Gastrocnemius medialis (tissue), 4 donors: ENCODE data around the gene SPECC1L. TPM values are rescaled to one million over a fixed set of nuclear protein-coding genes. Genes with fewer than 3 reads are reported as not detected.

ENCODE experiments used
- ATAC-seq, 2 donors: fragments of 150-250 bp; one replicate each; pipeline ENCODE4 v1.9.1; 2016
- DNase-seq, 2 donors: peaks; one replicate each; pipeline ENCODE4 v3.0.0-alpha.2; 2019
- H3K27ac ChIP-seq, 4 donors: fragments of 200-600 bp; sonication (generic); 1 replicate in 1 of 4; 2 replicates in 3 of 4; pipeline ENCODE4 v1.5.1; 2016 to 2018; ENCODE audit warnings: mild to moderate bottlenecking in 2 of 4, moderate library complexity in 1 of 4
- H3K27me3 ChIP-seq, 3 donors: fragments of 200-600 bp; sonication (generic) in 2 of 3; 1 replicate in 1 of 3; 2 replicates in 2 of 3; pipeline versions ENCODE4 v1.5.1 to v1.6.0; 2016 to 2019; ENCODE audit warnings: mild to moderate bottlenecking in 1 of 3, moderate library complexity in 1 of 3
- H3K36me3 ChIP-seq, 2 donors: fragments of 200-600 bp; sonication (generic) in 1 of 2; one replicate each; pipeline ENCODE4 v1.5.1; 2017 to 2018
- H3K4me1 ChIP-seq, 2 donors: fragments of 200-600 bp; sonication (generic) in 1 of 2; one replicate each; pipeline ENCODE4 v1.5.1; 2016 to 2017; ENCODE audit warnings: mild to moderate bottlenecking in 2 of 2
- H3K4me3 ChIP-seq, 4 donors: fragments of 200-600 bp; sonication (generic) in 3 of 4; 1 replicate in 1 of 4; 2 replicates in 3 of 4; pipeline ENCODE4 v1.5.1; 2016 to 2019; ENCODE audit warnings: mild to moderate bottlenecking in 2 of 4
- H3K9me3 ChIP-seq, 3 donors: fragments of 200-600 bp; sonication (generic) in 2 of 3; 1 replicate in 1 of 3; 2 replicates in 2 of 3; pipeline ENCODE4 v1.5.1; 2016 to 2019
- POLR2A ChIP-seq, 2 donors: fragments of 450-650 bp; IDR thresholded peaks; one replicate each; pipeline ENCODE4 v1.6.1; 2017; ENCODE audit warnings: antibody characterized with exemption in 2 of 2, mild to moderate bottlenecking in 2 of 2, moderate library complexity in 2 of 2
- in situ Hi-C, 4 donors: fragments of 200-750 bp; cut with MboI; loops; one replicate each; pipeline versions ENCODE4 v1.15.0 to v1.8.0; 2017; ENCODE audit warnings: low sequenced_read_pairs in 4 of 4
- intact Hi-C: fragments of 100-400 bp; cut with DNase I; formaldehyde crosslinking; loops from one replicate; pipeline ENCODE4 v1.15.1; 2023; ENCODE audit warnings: low total_unique reads
- total RNA-seq, 4 donors: library from RNA; depleted of rRNA; stranded (reverse); fragments of >200 nt; gene quantifications; one replicate each; pipeline versions ENCODE4 v1.1.0 to v1.2.3, GENCODE V29; 2016
- TF ChIP-seq, protein P1 (sequence below), 5 experiments: fragments of 450-650 bp in 3 of 5; fragments of 200-600 bp in 2 of 5; sonication (generic) in 2 of 5; IDR thresholded peaks in 4 of 5; conservative IDR thresholded peaks in 1 of 5; 1 replicate in 4 of 5; 2 replicates in 1 of 5; pipeline ENCODE4 v1.5.1; 2016 to 2019; ENCODE audit warnings: antibody characterized with exemption in 5 of 5, mild to moderate bottlenecking in 3 of 5, moderate library complexity in 3 of 5

The SPECC1L gene
- total RNA-seq, 4 donors from 2014 or later, result 16.2 to 19.9 (median 18.7) TPM

DNA sequence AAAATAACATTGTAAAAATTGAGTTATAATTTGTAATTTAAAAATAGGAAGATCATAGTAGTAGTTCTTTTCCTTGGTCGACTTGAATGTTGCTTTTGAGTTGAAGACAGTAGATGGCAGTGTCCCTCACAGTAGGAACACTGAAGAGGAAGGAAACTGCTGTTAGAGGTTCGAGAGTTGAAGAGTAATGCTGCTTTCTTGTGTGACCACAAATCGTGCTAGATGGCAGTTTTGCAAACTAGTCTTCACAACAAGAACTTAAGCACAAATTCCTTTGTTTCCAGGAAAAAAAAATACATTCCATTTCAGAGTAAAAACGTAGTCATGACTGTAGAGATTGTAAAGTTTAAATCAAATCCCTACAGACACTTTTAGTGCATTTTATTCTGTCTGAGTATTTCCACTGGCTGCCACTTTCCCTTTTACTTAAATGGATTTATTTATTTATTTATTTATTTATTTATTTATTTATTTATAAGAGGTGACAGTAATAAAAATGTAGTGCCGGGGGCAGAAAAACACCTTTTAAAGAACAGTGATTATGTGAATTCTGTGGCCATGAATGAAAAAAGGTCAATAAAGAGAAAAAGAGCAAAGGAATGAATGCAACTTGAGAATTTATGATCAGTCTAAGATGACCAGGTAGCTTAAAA lies 54.6 kb downstream of the SPECC1L start:
- DNase-seq, result no peak
- in situ Hi-C loops, result loop anchor here (5.0 to 10.0 kb wide), 2 partner anchors 197 to 200 kb away; no protein-coding TSS in a partner anchor

DNA sequence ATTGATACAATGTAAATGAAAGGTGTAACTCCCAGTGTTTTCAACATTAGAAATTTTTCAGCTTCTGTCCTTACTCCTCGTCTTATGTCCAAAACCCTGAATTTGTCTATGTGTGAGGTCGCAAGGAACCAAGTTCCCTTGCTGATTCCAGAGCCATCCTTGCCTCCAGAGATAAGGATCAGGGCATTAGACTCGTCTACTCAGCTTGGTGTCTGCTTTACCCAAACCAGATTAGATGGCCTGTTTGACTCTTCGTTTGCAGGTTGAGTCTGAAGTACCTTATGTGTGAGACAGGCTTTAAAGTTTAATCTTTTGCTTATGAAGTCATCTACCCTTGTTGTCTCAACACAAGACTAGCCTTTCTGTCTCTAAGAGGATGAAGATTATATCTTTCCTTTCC lies 55.6 kb downstream of the SPECC1L start:
- H3K9me3 ChIP-seq, result no peaks in the 10 kb centered on the region
- TF ChIP-seq POLR2A (IDR thresholded peaks at IDR 0.05), result no peak
- TF ChIP-seq, protein P1, sequence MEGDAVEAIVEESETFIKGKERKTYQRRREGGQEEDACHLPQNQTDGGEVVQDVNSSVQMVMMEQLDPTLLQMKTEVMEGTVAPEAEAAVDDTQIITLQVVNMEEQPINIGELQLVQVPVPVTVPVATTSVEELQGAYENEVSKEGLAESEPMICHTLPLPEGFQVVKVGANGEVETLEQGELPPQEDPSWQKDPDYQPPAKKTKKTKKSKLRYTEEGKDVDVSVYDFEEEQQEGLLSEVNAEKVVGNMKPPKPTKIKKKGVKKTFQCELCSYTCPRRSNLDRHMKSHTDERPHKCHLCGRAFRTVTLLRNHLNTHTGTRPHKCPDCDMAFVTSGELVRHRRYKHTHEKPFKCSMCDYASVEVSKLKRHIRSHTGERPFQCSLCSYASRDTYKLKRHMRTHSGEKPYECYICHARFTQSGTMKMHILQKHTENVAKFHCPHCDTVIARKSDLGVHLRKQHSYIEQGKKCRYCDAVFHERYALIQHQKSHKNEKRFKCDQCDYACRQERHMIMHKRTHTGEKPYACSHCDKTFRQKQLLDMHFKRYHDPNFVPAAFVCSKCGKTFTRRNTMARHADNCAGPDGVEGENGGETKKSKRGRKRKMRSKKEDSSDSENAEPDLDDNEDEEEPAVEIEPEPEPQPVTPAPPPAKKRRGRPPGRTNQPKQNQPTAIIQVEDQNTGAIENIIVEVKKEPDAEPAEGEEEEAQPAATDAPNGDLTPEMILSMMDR (IDR thresholded peaks at IDR 0.05 in 4 of 5, conservative IDR thresholded peaks at IDR 0.05 in 1 of 5), result no peak
- intact Hi-C loops (loop anchor here (5.0 to 10.0 kb wide), 2 partner anchors 91 to 199 kb away; no protein-coding TSS in a partner anchor), in situ Hi-C loops (loop anchor here (5.0 to 10.0 kb wide), 2 partner anchors 196 to 199 kb away; no protein-coding TSS in a partner anchor)
- peaks cover 0 to 44% of the 10 kb centered on the region in 2 donors for H3K36me3 ChIP-seq
- H3K27ac ChIP-seq, result no peak overlapping the region
- no peaks in the 10 kb centered on the region for H3K27me3 ChIP-seq
- H3K4me3 ChIP-seq, result no peak overlapping the region
- ATAC-seq (no peak), DNase-seq (no peak)
- H3K4me1 ChIP-seq, result no peaks in the 10 kb centered on the region

More for the DNA sequence above, 54.6 kb downstream of the SPECC1L start:
- no peaks in the 10 kb centered on the region for H3K27me3 ChIP-seq
- H3K27ac ChIP-seq, result no peak overlapping the region
- intact Hi-C loops, result loop anchor here (5.0 to 10.0 kb wide), 2 partner anchors 92 to 200 kb away; no protein-coding TSS in a partner anchor
- H3K4me1 ChIP-seq, result no peaks in the 10 kb centered on the region
- TF ChIP-seq, protein P1 (IDR thresholded peaks at IDR 0.05 in 4 of 5, conservative IDR thresholded peaks at IDR 0.05 in 1 of 5), result peak; percentile 26 to 66 (median 47)
- TF ChIP-seq POLR2A (IDR thresholded peaks at IDR 0.05), result no peak
- peak; percentile 66 to 79 for ATAC-seq
- H3K36me3 ChIP-seq, result peaks cover 0 to 36% of the 10 kb centered on the region in 2 donors
- H3K4me3 ChIP-seq, result no peak overlapping the region
- no peaks in the 10 kb centered on the region for H3K9me3 ChIP-seq

DNA sequence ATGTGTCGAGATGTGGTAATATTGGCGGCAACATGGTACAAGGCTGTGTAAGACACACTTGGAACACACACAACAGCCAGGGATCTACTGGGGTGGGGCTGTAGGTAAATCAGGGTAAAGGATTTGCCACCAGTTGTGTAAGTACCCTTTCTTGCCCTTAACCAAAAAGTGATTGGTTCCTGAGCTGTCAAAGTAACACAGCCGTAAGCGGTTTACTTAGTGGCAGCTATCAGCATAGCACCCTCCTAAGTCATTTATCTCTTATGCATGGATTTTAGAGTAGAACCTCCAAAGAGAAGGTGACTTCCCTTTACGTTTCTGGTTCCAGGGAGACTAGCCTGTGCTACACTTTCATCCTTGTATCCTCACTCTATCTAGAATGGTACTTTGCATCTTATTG lies 57.2 kb downstream of the SPECC1L start:
- TF ChIP-seq, protein P1 (IDR thresholded peaks at IDR 0.05 in 4 of 5, conservative IDR thresholded peaks at IDR 0.05 in 1 of 5), result no peak
- no peak for TF ChIP-seq POLR2A (IDR thresholded peaks at IDR 0.05)
- no peak overlapping the region for H3K27ac ChIP-seq
- in situ Hi-C loops (loop anchor here (5.0 to 10.0 kb wide), 2 partner anchors 194 to 197 kb away; no protein-coding TSS in a partner anchor), intact Hi-C loops (loop anchor here (5.0 to 10.0 kb wide), 2 partner anchors 89 to 197 kb away; no protein-coding TSS in a partner anchor)
- no peak overlapping the region for H3K4me3 ChIP-seq
- DNase-seq, result no peak
- peaks cover 0 to 39% of the 10 kb centered on the region in 2 donors for H3K36me3 ChIP-seq
- ATAC-seq, result no peak
- H3K4me1 ChIP-seq, result no peaks in the 10 kb centered on the region
- H3K27me3 ChIP-seq, result no peaks in the 10 kb centered on the region
- no peaks in the 10 kb centered on the region for H3K9me3 ChIP-seq

DNA sequence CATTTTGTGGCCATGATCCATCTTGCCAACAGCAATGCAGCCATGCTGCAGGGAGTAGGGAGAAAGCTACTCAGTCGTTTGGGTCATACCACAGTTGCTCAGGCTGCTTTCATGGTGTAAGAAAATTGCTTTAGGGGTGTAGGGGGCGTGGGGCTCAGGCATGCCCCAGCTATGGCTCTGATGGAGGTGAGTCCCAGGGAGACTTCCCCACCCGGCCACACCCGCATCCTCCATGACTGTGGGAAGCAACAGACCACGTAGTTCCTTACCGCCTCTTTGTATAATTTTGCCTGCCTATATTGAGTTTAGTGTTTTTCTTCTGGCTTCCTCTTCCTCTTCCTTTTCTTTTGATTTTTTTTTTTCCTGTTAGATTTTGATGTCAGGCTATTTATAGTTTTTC lies 58.8 kb downstream of the SPECC1L start:
- intact Hi-C loops, result loop anchor here (5.0 to 10.0 kb wide), 2 partner anchors 88 to 195 kb away; no protein-coding TSS in a partner anchor
- DNase-seq, result no peak
- Histone ChIP-seq H3K27ac (no peak overlapping the region), H3K27me3 (no peaks in the 10 kb centered on the region), H3K4me3 (no peak overlapping the region), H3K4me1 (no peaks in the 10 kb centered on the region), H3K36me3 (peaks cover 0 to 38% of the 10 kb centered on the region in 2 donors), H3K9me3 (no peaks in the 10 kb centered on the region)
- no peak for ATAC-seq
- in situ Hi-C loops, result loop anchor here (5.0 to 10.0 kb wide), 2 partner anchors 193 to 195 kb away; no protein-coding TSS in a partner anchor
- TF ChIP-seq, protein P1 (IDR thresholded peaks at IDR 0.05 in 4 of 5, conservative IDR thresholded peaks at IDR 0.05 in 1 of 5), result no peak
- no peak for TF ChIP-seq POLR2A (IDR thresholded peaks at IDR 0.05)
